Measurements from ENCODE around the gene MYO18A.
"Not testable (repeated sequence)": the region's sequence is repeated elsewhere in the genome, so short reads cannot be mapped to it uniquely, and the experiment has no call there.

Gene MYO18A

DNA sequence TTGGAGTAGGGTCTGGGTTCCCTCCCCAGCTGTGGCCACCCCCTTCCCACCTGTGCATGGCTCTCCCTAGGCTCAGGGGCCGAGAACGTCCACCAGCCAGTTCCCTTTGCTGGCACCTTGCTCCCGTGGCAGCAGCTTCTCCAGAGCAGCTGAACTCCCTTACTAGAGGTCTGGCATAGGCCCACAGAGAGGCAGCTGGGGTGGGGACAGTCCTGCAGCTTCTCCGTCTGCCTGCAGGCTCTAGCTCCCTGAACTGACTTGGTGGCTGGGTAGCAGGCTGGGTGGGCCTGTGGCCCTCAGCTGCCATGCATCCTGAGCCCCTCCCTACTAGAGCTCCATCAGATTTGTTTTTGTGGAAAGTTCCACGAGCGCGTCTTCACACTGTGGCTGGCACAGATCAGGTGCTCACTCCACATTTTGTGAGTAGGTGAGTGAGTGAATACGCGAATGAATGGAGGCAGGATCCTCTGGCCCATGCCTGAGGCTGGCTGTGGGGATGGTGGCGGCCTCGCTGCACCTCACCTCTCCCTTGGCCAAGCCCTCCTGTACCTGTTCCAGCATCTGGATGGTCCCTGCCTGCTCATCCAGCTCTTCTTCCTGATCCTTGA is 86.0 kb downstream of the MYO18A start:
- no peak for DNase-seq (ENCODE audit: low read depth)
- no peak for TF ChIP-seq CTCF (IDR thresholded peaks at IDR 0.05; ENCODE audit: low read length, missing control alignments)
- no peak overlapping the region for H3K4me3 ChIP-seq (replicated peaks; ENCODE audit: low read depth, low read length)

DNA sequence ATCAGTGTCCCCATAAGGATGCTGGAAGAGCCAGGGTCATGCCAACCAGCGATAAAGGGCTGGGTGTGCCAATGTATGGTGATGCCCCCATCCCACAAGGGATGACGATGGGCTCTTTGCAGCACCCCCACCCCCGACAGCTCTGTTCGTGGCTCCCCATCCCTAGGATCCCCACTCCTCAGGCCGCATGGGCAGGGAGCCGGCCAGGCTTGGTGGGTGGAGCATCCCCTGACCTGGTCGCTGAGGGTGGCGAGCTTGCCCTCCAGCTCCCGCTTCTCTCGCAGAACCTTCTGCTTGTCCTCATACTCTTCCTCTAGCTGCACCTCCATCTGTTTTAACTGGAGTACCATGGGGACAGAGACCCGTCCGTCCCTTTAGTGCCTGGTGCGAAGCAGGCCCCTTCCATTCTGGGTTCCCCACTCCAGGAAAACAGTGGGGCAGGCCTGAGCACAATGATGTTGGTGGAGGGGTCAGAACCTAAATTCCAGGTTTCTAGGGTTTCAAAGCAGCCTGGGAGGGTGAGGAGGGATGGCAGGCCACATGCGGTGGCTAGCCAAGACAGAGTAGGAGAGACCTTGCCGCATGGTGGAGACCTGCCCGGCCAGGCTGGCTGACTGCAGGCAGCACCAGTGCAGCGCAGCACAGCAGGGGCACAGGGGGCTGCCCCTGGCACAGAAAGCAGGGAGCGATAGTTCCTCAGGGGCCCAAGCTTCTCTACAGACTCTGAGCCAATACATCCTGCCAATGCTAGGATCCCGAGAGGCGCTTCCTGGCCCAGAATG is 86.9 kb downstream of the MYO18A start:
- no peak for TF ChIP-seq CTCF (IDR thresholded peaks at IDR 0.05; ENCODE audit: low read length, missing control alignments)
- no peak for DNase-seq (ENCODE audit: low read depth)
- H3K4me3 ChIP-seq (replicated peaks; ENCODE audit: low read depth, low read length): no peak overlapping the region

DNA sequence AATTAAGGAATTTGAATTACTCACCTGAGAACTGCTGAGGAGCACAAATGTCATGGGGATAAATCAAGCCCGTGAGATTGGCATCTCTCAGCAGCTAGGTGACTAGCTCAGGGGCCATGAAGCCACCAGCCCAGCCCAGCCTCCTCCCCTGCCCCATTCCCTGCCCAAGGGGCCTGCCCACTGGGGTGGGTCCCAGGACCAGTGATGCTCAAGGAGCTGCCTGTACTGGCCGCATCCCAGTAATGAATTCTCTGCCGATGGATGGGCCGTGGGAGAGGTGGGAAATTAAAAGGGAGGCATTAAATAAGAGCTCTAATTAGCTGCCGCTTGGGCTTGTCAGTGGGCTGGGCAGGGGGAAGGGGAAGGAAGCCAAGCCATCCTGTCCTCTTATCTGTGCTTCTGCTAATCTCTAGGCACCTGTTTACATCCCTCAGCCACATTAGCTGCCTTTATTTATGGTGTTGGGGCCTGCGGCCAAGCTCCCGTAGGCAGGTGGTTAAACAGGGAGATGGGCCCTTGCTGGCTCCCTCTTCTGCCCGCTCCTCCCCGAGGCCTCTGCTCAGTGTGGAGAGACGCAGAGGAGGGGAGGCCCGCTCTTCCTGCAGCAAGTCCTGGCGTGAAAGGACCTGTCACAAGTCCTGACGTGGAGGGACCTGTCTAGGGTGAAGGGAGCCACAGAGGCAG is 88.5 kb downstream of the MYO18A start:
- no peak for DNase-seq (ENCODE audit: low read depth)
- no peak overlapping the region for H3K4me3 ChIP-seq (replicated peaks; ENCODE audit: low read depth, low read length)
- TF ChIP-seq CTCF (IDR thresholded peaks at IDR 0.05; ENCODE audit: low read length, missing control alignments): no peak

- DNase-seq (ENCODE audit: low read depth): no peak
- H3K4me3 ChIP-seq (replicated peaks; ENCODE audit: low read depth, low read length): no peak overlapping the region
- TF ChIP-seq CTCF (IDR thresholded peaks at IDR 0.05; ENCODE audit: low read length, missing control alignments): no peak
Observed at GRCh38 chr17:29090750-29091605, 89.2 kb downstream of the MYO18A start.

- H3K4me3 ChIP-seq (replicated peaks; ENCODE audit: low read depth, low read length): no peak overlapping the region
- TF ChIP-seq CTCF (IDR thresholded peaks at IDR 0.05; ENCODE audit: low read length, missing control alignments): no peak
- no peak for DNase-seq (ENCODE audit: low read depth)
Observed at GRCh38 chr17:29090108-29090507, 90.1 kb downstream of the MYO18A start.

DNA sequence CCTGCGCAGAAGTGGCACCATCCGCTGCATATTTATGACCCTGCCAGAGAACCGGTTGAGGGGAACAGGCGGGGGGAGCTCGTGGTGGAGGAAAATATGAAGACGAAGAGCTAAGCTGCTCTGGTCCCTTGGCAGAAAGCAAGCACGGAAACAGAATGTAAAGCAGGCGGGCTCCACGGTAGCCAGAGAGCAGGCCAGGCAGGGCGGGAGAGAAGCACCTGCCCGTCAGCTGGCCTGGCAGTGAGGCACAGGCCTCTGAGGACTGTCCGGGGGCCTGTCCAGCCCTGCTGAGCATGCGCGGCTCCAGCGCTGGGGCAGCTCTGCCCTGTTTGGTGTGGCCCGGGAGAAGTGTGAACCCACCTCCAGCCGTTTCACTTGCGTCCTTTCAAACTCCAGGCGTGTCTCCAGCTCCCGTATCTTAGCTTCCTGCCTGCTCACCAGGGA is 90.6 kb downstream of the MYO18A start:
- H3K4me3 ChIP-seq (replicated peaks; ENCODE audit: low read depth, low read length): no peak overlapping the region
- no peak for TF ChIP-seq CTCF (IDR thresholded peaks at IDR 0.05; ENCODE audit: low read length, missing control alignments)
- DNase-seq (ENCODE audit: low read depth): no peak

DNA sequence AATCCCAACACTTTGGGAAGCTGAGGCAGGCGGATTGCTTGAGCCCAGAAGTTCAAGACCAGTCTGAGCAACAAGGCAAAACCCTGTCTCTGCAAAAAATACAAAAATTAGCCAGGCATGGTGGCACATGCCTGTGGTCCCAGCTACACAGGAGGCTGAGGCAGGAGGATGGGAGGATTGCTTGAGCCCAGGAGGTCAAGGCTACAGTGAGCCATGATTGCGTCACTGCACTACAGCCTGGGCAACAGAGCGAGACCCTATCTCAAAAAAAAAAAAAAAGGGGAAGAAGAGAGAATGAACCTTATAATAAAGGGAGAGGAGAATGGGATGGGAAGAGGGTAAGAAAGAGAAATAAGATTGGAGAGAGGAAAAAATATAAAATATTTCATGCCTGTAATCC is 91.4 kb downstream of the MYO18A start:
- H3K4me3 ChIP-seq (replicated peaks; ENCODE audit: low read depth, low read length); DNase-seq (ENCODE audit: low read depth): not testable (repeated sequence)
